GM19240 (cell line): ENCODE results near the gene ASB9.
"Not testable (repeated sequence)": the region's sequence is repeated elsewhere in the genome, so short reads cannot be mapped to it uniquely, and the experiment has no call there.

ENCODE experiments used
- DNase-seq: peaks from one replicate; pipeline ENCODE4 v3.0.0; 2011; ENCODE audit warnings: low spot score; ENCODE audit not compliant: insufficient read length

ASB9 gene

GRCh38 chrX:15241301-15241700 lies 28.6 kb downstream of the ASB9 start:
- no peak for DNase-seq

- no peak for DNase-seq
Measured at GRCh38 chrX:15240414-15240813, 29.5 kb downstream of the ASB9 start.

- DNase-seq, result no peak
Measured at GRCh38 chrX:15236146-15236545, 33.7 kb downstream of the ASB9 start.

- DNase-seq, result no peak
Measured at GRCh38 chrX:15235001-15235400, 34.9 kb downstream of the ASB9 start.

GRCh38 chrX:15233416-15234015 lies 36.4 kb downstream of the ASB9 start:
- no peak for DNase-seq

GRCh38 chrX:15224747-15225146 lies 45.1 kb downstream of the ASB9 start:
- no peak for DNase-seq

- no peak for DNase-seq
Measured at GRCh38 chrX:15221321-15221720, 48.6 kb downstream of the ASB9 start.

- DNase-seq, result no peak
Measured at GRCh38 chrX:15217161-15217560, 52.7 kb downstream of the ASB9 start.

GRCh38 chrX:15216280-15216679 lies 53.6 kb downstream of the ASB9 start:
- DNase-seq, result no peak

GRCh38 chrX:15215366-15215765 lies 54.5 kb downstream of the ASB9 start:
- no peak for DNase-seq

- DNase-seq, result no peak
Measured at GRCh38 chrX:15214588-15214987, 55.3 kb downstream of the ASB9 start.

GRCh38 chrX:15209096-15209495 lies 60.8 kb downstream of the ASB9 start:
- DNase-seq, result no peak

GRCh38 chrX:15207994-15208393 lies 61.9 kb downstream of the ASB9 start:
- DNase-seq, result no peak

GRCh38 chrX:15207384-15207783 lies 62.5 kb downstream of the ASB9 start:
- DNase-seq, result no peak

GRCh38 chrX:15206306-15206705 lies 63.6 kb downstream of the ASB9 start:
- no peak for DNase-seq

GRCh38 chrX:15204130-15204751 lies 65.6 kb downstream of the ASB9 start:
- no peak for DNase-seq

GRCh38 chrX:15203694-15204093 lies 66.2 kb downstream of the ASB9 start:
- DNase-seq, result no peak

- no peak for DNase-seq
Measured at GRCh38 chrX:15202454-15203177, 67.3 kb downstream of the ASB9 start.

GRCh38 chrX:15200871-15201270 lies 69.0 kb downstream of the ASB9 start:
- DNase-seq, result no peak

- DNase-seq, result not testable (repeated sequence)
Measured at GRCh38 chrX:15198608-15199202, 71.2 kb downstream of the ASB9 start.

GRCh38 chrX:15194146-15194545 lies 75.7 kb downstream of the ASB9 start:
- no peak for DNase-seq
